ENCODE data around the gene ADPRHL1. TPM values are rescaled to one million over a fixed set of nuclear protein-coding genes. Genes with fewer than 3 reads are reported as not detected.

Gene ADPRHL1
- total RNA-seq, 1 experiment from 2014 or later: 2.7 TPM

- H3K4me1 Mint-ChIP-seq: peaks cover 0 to 4% of the 10 kb centered on the region in 2 experiments; a peak in 1 of 4 replicates
- H3K79me1 ChIP-seq (ENCODE audit: insufficient read depth, low read depth, low read length, poor library complexity, severe bottlenecking): no peaks in the 10 kb centered on the region
- H2BK12ac ChIP-seq (ENCODE audit: insufficient read length, low read depth, low read length): no peak overlapping the region
- peaks cover 9 to 14% (median 10%) of the 10 kb centered on the region in 3 experiments; a peak in 6 of 7 replicates for H3K36me3 Mint-ChIP-seq (ENCODE audit: insufficient read depth in 1 of 3, low read depth in 3 of 3)
- H4K8ac ChIP-seq (replicated peaks; ENCODE audit: insufficient read length, low read depth, low read length): no peak overlapping the region
- no peak overlapping the region for H3K14ac ChIP-seq (ENCODE audit: insufficient read depth, low read length)
- no peak overlapping the region for H2AFZ ChIP-seq (ENCODE audit: low read length)
- no peak overlapping the region for H4K5ac ChIP-seq (ENCODE audit: insufficient read length, low read depth, low read length)
- H3K27me3 ChIP-seq (ENCODE audit: insufficient read depth, low read length): no peaks in the 10 kb centered on the region
- no peak overlapping the region for H2BK5ac ChIP-seq (ENCODE audit: insufficient read length, low read length)
- no peak overlapping the region for H3T11ph ChIP-seq (ENCODE audit: low read length)
- no peak for TF ChIP-seq CTCF (conservative IDR thresholded peaks at IDR 0.05)
- no peaks in the 10 kb centered on the region for H3K4me1 ChIP-seq (ENCODE audit: insufficient read depth, low read length)
- H3K27ac ChIP-seq (ENCODE audit: insufficient read length, low read depth, low read length): no peak overlapping the region
- no peaks in the 10 kb centered on the region for H3K9me3 ChIP-seq (ENCODE audit: control insufficient read depth, low read depth, low read length)
- no peak overlapping the region for H4K91ac ChIP-seq (ENCODE audit: insufficient read length, low read depth, low read length)
- H4K20me1 ChIP-seq (ENCODE audit: control insufficient read depth, insufficient read depth, insufficient read length): no peaks in the 10 kb centered on the region
- H3K4me3 Mint-ChIP-seq: no peak overlapping the region
- no peaks in the 10 kb centered on the region for H3K23me2 ChIP-seq (ENCODE audit: insufficient read length, low read depth, low read length, poor library complexity, severe bottlenecking)
- H3K9ac ChIP-seq (ENCODE audit: extremely low read depth, insufficient read length, low read length): no peak overlapping the region
- H2BK20ac ChIP-seq (ENCODE audit: low read depth, low read length, poor library complexity, severe bottlenecking): no peak overlapping the region
- no peak overlapping the region for H3K18ac ChIP-seq (ENCODE audit: insufficient read length, low read depth, low read length)
- DNase-seq: no peak
- no peaks in the 10 kb centered on the region for H3K9me3 Mint-ChIP-seq
- WGBS (ENCODE audit: extremely low coverage, insufficient read length, low lambda C conversion rate): no CpG with 5 or more reads among the region's 29 CpGs
- H3K4me2 ChIP-seq (ENCODE audit: insufficient read depth, insufficient read length, low read length): no peak overlapping the region
- H2BK15ac ChIP-seq (ENCODE audit: low read depth, low read length): no peak overlapping the region
- H2AK5ac ChIP-seq (ENCODE audit: insufficient read length, low read length): no peak overlapping the region
- no peak overlapping the region for H3K56ac ChIP-seq (ENCODE audit: insufficient read length, low read depth, low read length)
- no peak overlapping the region for H3K27ac Mint-ChIP-seq
- no peak overlapping the region for H3K4ac ChIP-seq (ENCODE audit: low read depth, low read length)
- no peaks in the 10 kb centered on the region for H3K27me3 Mint-ChIP-seq (ENCODE audit: low read depth)
- no peaks in the 10 kb centered on the region for H3K79me2 ChIP-seq (ENCODE audit: insufficient read depth, low read length)
- no peak overlapping the region for H2BK120ac ChIP-seq (ENCODE audit: low read depth, low read length, poor library complexity, severe bottlenecking)
- H3K23ac ChIP-seq (ENCODE audit: insufficient read length, low read depth, low read length): no peak overlapping the region
These were observed 11.6 kb downstream of the ADPRHL1 start for GRCh38 chr13:113441661-113442060.
